Loucy (cell line): ENCODE measurements around the gene NPIPB6.
"Not testable (repeated sequence)": the region's sequence is repeated elsewhere in the genome, so short reads cannot be mapped to it uniquely, and the experiment has no call there.

Experiments used
- H2AFZ ChIP-seq: fragments of 200-600 bp; sonication (generic); 2 replicates; pipeline ENCODE4 v1.6.0; 2016; ENCODE audit warnings: antibody characterized with exemption, mild to moderate bottlenecking, low read length, moderate library complexity
- H3F3A ChIP-seq: fragments of 200-600 bp; 2 replicates; pipeline ENCODE4 v1.6.0; 2016; ENCODE audit warnings: antibody characterized with exemption, low read depth, mild to moderate bottlenecking
- H3K27me3 ChIP-seq: fragments of 200-600 bp; sonication (generic); 2 replicates; pipeline ENCODE4 v1.6.1; 2014; ENCODE audit warnings: low read length, mild to moderate bottlenecking; ENCODE audit not compliant: insufficient read depth, poor library complexity, severe bottlenecking
- H3K36me3 ChIP-seq: fragments of 200-600 bp; sonication (generic); 2 replicates; pipeline ENCODE4 v1.6.1; 2016; ENCODE audit warnings: low read length; ENCODE audit not compliant: insufficient read depth
- H3K4me1 ChIP-seq: fragments of 200-600 bp; sonication (generic); 2 replicates; pipeline ENCODE4 v1.5.1; 2014; ENCODE audit warnings: low read length, mild to moderate bottlenecking; ENCODE audit not compliant: insufficient read depth, poor library complexity, severe bottlenecking
- H3K4me2 ChIP-seq: fragments of 200-600 bp; sonication (generic); 2 replicates; pipeline ENCODE4 v1.6.0; 2014; ENCODE audit warnings: antibody characterized with exemption, low read length, low read depth, mild to moderate bottlenecking; ENCODE audit not compliant: poor library complexity, severe bottlenecking
- H3K4me3 ChIP-seq: fragments of 200-600 bp; sonication (generic); 2 replicates; pipeline ENCODE4 v1.5.1; 2014; ENCODE audit warnings: low read length, mild to moderate bottlenecking, mixed read lengths; ENCODE audit not compliant: poor library complexity, severe bottlenecking
- H3K79me2 ChIP-seq: fragments of 200-600 bp; sonication (generic); 2 replicates; pipeline ENCODE4 v1.6.1; 2014; ENCODE audit warnings: low read length; ENCODE audit not compliant: insufficient read depth
- H3K9ac ChIP-seq: fragments of 200-600 bp; sonication (generic); 2 replicates; pipeline ENCODE4 v1.6.0; 2014; ENCODE audit warnings: mild to moderate bottlenecking, low read depth, low read length, moderate library complexity; ENCODE audit not compliant: poor library complexity, severe bottlenecking
- H3K9me2 ChIP-seq: fragments of 200-600 bp; sonication (generic); replicated peaks from 2 replicates; pipeline ENCODE4 v1.6.1; 2016; ENCODE audit warnings: low read depth, low read length, mixed read lengths
- H3K9me3 ChIP-seq: fragments of 200-600 bp; sonication (generic); 2 replicates; pipeline ENCODE4 v1.6.1; 2014; ENCODE audit warnings: mild to moderate bottlenecking, antibody characterized with exemption, low read length, low read depth; ENCODE audit not compliant: insufficient read depth
- H4K20me1 ChIP-seq: fragments of 200-600 bp; sonication (generic); 2 replicates; pipeline ENCODE4 v1.6.0; 2014; ENCODE audit warnings: antibody characterized with exemption, low read length, mild to moderate bottlenecking; ENCODE audit not compliant: insufficient read depth, poor library complexity, severe bottlenecking

The NPIPB6 gene

GRCh38 chr16:28363408-28363807 is at the start of gene NPIPB6:
Gene NPIPB6, minus strand, starts transcription at chr16:28363508. Its CDS starts 686 bp downstream, at chr16:28362822.
- not testable (repeated sequence) for H4K20me1 ChIP-seq, H3F3A ChIP-seq, H3K4me3 ChIP-seq, H3K4me2 ChIP-seq, H3K9ac ChIP-seq, H3K9me3 ChIP-seq, H2AFZ ChIP-seq, H3K9me2 ChIP-seq, H3K79me2 ChIP-seq, H3K4me1 ChIP-seq, H3K27me3 ChIP-seq, H3K36me3 ChIP-seq

GRCh38 chr16:28403220-28404072 is 40.1 kb upstream of the NPIPB6 start, which contains the start of gene EIF3CL:
Gene EIF3CL, minus strand, starts transcription at chr16:28403841. Its CDS starts 223 bp downstream, at chr16:28403618.
- not testable (repeated sequence) for H3K79me2 ChIP-seq, H2AFZ ChIP-seq, H3F3A ChIP-seq, H4K20me1 ChIP-seq, H3K9me2 ChIP-seq, H3K27me3 ChIP-seq, H3K9me3 ChIP-seq, H3K4me1 ChIP-seq, H3K36me3 ChIP-seq
- peak within 1 kb of the TSS; percentile 55 for H3K9ac ChIP-seq
- H3K4me2 ChIP-seq: peak within 1 kb of the TSS; percentile 50
- peak within 1 kb of the TSS; percentile 65 for H3K4me3 ChIP-seq

- H4K20me1 ChIP-seq, H3K36me3 ChIP-seq, H3K4me2 ChIP-seq, H3K9ac ChIP-seq, H3K27me3 ChIP-seq, H3K4me1 ChIP-seq, H2AFZ ChIP-seq, H3K9me2 ChIP-seq, H3K9me3 ChIP-seq, H3K4me3 ChIP-seq, H3K79me2 ChIP-seq, H3F3A ChIP-seq: not testable (repeated sequence)
Observed at GRCh38 chr16:28392054-28392453, 28.7 kb upstream of the NPIPB6 start.

- H3K36me3 ChIP-seq, H3K4me2 ChIP-seq, H3K4me3 ChIP-seq: not testable (repeated sequence)
Observed at GRCh38 chr16:28382177-28382867, 19.0 kb upstream of the NPIPB6 start.

GRCh38 chr16:28377822-28378221 is 14.5 kb upstream of the NPIPB6 start:
- H3K4me2 ChIP-seq, H3K9me3 ChIP-seq, H3K9me2 ChIP-seq, H3K4me1 ChIP-seq, H2AFZ ChIP-seq, H3K27me3 ChIP-seq, H3K36me3 ChIP-seq, H3F3A ChIP-seq, H3K79me2 ChIP-seq, H3K4me3 ChIP-seq, H3K9ac ChIP-seq, H4K20me1 ChIP-seq: not testable (repeated sequence)

More at GRCh38 chr16:28382177-28382867, 19.0 kb upstream of the NPIPB6 start:
- not testable (repeated sequence) for H4K20me1 ChIP-seq, H3K9me2 ChIP-seq, H3F3A ChIP-seq, H3K9me3 ChIP-seq, H3K79me2 ChIP-seq, H3K4me1 ChIP-seq, H3K27me3 ChIP-seq, H2AFZ ChIP-seq, H3K9ac ChIP-seq

GRCh38 chr16:28377108-28377625 is 13.9 kb upstream of the NPIPB6 start:
- not testable (repeated sequence) for H3K9ac ChIP-seq, H3K4me3 ChIP-seq, H4K20me1 ChIP-seq, H3K4me1 ChIP-seq, H3K36me3 ChIP-seq, H3K4me2 ChIP-seq, H3K9me3 ChIP-seq, H3K79me2 ChIP-seq, H3F3A ChIP-seq, H3K9me2 ChIP-seq, H2AFZ ChIP-seq, H3K27me3 ChIP-seq

GRCh38 chr16:28375115-28375514 is 11.8 kb upstream of the NPIPB6 start:
- H3K9me3 ChIP-seq, H3K4me1 ChIP-seq, H3F3A ChIP-seq: not testable (repeated sequence)

More at GRCh38 chr16:28375115-28375514, 11.8 kb upstream of the NPIPB6 start:
- not testable (repeated sequence) for H3K27me3 ChIP-seq, H4K20me1 ChIP-seq, H3K36me3 ChIP-seq, H3K9me2 ChIP-seq, H3K4me2 ChIP-seq, H3K9ac ChIP-seq, H3K4me3 ChIP-seq, H2AFZ ChIP-seq, H3K79me2 ChIP-seq
